ENCODE data around the gene FAM111A.

Gene FAM111A

DNA sequence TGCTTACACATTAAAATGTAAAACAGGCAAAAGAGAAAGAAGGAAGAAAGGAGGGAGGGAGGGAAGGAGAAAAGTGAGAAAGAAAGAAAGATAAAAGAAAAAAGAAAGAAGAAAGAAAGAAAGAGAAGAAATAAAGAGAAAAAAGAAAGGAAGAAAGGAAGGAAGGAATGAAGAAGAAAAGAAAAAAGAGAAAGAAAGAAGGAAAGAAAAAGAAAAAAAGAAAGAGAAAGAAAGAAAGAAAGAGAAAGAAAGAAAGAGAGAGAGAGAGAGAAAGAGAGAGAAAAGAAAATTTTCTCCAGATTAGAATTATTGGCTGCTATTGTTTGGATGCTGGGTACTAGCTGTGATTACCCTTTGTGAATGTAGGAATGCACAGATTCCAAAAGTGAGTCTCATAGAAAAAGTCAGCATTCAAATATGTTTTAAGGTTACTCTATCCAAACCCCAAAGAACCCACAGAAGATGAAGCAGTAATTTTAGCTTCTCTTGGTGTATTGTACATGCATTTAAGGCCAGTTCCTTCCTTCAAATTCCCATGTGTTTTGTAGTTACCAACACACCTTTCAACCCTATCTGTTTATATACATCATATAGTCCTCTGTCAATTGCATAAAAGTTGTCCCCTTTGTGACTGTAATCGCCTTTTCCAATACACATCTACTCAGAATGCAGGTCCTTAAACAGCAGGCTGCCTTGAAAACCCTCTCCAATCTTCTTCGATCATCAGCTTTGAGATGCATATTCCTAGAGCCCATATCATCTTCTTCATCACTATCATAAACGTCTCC, 789 bp upstream of the FAM111A start:
- DNase-seq (ENCODE audit: low spot score): no peak

DNA sequence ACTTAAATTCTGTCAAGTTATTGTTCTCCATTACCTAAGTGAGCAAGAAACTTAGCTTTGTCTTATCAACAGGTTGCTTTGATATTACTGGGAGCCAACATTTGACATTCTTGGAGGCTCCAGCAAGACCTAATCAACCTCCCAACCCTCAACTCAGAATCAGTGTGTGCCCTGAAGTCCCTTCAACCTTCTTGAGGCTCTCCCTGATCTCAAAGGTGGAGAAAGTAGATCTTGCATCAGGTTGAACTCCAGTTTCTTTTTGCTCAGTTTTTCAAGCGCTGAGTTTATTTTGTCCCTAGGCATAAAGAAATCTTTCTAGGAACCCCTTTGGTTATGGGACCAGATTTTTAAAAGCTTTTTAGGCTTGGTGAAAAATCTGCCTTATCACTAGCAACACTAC, 1.4 kb downstream of the FAM111A start:
- DNase-seq (ENCODE audit: low spot score): no peak

DNA sequence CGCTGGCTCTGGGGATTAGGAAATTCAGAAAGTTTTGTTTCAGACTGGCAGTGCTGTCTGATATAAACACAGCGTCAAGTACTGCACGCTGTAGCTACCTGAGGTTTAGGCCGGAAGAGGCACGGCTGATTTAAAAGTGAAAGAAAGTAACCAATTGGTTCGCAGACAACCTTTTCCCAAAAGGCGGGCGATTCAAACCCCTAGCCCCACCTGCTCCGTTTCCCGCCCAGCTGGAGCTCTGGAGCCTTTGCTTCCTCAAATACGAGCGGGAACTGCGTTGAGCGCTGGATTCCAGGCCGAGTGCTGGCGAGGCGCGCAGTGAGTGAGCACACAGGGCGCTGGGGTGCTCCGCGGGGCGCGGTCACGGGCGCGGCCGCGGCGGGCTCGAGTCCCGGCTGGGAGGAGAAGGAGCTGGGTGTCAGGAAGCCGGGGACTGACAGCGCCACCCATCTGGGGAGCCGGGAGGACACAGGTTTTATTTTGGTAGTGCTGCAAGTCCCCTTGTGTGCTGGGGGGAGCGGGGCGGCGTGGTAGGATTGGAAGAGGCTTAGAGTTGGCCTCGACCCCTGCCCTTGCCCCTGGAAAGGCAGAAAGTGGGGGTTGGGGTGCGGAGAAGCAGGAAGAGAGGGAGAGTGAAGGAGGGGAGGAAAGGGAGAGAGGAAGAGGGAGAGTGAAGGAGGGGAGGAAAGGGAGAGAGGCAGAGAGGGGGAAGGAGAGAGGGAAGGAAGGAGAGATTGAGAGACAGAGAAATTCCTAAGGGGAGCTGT, 2.1 kb downstream of the FAM111A start:
- DNase-seq (ENCODE audit: low spot score): peak; percentile 72

DNA sequence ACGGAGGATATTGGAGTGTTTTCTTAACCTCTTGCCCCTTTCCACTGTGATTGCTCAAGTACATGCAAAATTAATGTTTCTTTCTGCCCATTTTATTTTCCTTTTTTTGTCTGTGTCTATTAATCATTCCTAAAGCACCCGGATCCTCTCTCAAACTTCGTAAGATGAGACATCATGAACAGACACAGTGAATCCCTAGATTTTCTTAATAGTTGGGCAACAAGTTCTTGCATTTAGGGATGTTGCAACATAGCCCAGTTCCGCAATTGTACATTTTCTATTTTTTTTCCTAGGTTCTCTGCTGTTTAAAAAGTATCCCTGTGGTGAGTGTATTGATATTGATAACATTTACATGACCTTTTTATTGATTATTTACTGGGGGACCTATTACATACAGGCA, 2.9 kb downstream of the FAM111A start:
- no peak for DNase-seq (ENCODE audit: low spot score)

DNA sequence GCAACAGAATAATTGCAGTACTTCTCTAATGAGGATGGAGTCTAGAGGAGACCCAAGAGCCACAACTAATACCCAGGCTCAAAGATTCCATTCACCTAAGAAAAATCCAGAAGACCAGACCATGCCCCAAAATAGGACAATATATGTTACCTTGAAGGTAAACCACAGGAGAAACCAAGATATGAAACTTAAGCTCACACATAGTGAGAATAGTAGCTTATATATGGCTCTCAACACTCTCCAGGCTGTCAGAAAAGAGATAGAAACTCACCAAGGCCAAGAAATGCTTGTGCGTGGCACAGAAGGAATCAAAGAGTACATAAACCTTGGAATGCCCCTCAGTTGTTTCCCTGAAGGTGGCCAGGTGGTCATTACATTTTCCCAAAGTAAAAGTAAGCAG, 9.1 kb downstream of the FAM111A start:
- no peak for DNase-seq (ENCODE audit: low spot score)

DNA sequence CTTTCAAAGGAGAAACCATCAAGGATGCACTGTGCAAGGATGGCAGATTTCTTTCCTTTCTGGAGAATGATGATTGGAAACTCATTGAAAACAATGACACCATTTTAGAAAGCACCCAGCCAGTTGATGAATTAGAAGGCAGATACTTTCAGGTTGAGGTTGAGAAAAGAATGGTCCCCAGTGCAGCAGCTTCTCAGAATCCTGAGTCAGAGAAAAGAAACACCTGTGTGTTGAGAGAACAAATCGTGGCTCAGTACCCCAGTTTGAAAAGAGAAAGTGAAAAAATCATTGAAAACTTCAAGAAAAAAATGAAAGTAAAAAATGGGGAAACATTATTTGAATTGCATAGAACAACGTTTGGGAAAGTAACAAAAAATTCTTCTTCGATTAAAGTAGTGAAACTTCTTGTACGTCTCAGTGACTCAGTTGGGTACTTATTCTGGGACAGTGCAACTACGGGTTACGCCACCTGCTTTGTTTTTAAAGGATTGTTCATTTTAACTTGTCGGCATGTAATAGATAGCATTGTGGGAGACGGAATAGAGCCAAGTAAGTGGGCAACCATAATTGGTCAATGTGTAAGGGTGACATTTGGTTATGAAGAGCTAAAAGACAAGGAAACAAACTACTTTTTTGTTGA, 9.8 kb downstream of the FAM111A start:
- no peak for DNase-seq (ENCODE audit: low spot score)

DNA sequence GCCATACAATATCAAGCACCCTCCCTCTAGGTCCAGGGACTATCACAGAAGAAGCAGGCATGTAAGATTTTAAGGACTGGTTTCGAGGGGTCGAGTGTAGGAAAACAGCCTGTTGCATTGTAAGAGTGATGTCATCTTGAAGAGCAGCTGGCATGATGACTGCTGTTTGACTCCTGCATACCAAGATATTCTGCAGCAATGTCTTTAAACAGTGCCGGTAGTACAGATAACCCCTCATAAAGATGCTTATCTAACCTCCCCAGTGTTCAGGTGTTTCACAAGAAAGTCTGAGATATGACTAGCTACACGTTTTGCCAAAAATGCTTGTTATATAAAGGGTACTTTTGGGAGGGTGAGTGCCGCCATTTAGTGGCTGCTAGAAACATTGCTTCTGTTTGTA, 12.0 kb downstream of the FAM111A start:
- DNase-seq (ENCODE audit: low spot score): no peak

DNA sequence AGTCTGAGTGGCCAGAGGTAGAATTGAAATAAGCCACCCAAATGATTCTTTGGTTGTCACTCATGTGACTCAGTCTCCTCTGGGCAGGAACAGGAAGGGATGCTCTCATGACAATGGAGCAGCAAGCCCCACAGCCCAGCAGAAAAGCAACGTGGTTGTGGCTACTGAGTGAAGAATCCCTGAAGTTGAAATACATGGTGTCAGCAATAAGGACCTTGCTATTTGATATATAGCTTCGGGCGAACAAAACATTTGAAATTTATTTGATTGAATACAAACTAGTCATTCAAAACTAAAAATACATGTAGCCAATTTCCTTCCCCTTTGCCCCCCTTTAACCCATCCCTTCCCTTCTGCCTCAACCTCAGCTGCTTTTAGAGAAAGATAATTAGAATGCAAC, 14.8 kb downstream of the FAM111A start:
- no peak for DNase-seq (ENCODE audit: low spot score)

DNA sequence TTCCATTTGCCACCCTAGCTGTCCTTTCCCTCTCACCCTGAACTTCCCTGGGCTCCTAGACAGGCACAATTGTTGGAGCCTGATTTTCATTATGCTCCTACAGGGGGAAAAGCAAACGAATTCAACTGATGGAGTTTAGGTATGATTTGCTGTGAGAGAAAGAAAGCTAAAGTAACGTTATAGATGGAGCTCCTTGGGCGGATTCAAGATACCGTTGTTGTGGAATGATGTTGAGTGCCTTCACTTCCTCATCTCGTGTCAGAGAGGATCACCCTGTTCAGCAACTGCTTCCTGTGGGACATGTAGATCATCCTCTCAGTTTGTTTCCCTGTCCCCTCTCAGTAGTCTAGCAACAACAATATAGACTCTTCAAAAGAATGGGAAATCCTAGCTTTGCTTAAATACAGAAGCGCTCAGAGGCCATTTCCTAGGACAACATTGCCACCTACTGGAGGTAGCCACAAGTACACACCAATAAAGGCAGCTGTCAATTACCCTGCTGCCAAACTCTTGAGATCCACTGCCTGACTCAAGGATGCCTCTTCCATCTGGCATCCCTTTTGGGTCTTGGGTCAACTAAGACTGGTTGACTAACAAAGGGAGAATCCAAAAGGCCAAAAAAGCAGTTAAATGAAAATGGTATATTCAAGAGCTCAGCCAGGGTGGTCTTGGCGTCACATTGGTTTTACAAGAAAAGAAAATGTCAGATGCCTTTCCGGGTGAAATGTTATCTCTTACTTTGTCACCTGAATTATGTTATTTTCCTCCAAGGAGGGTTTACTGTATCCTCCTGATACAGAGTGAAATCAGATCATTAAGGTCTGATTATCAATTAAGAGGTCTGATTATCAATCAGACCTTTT, 15.8 kb downstream of the FAM111A start:
- DNase-seq (ENCODE audit: low spot score): peak; percentile 62

DNA sequence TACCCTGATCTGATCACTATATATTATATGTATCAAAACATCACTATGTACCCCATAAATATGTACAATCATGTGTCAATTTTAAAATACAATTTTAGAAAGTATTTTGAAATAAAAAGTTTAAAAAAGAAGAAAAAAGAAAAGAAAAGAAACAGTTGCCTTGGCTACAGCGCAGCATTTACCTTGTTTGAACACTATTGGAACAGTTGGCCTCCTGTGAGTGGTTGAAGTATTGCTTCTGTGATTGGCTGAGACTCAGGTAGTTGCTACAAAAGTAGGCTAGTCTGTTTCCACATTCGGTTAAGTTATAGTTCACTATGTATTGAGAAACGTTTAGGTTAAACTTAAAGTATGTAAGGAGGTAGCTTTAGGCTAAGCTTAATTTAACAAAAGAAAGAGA, 21.4 kb downstream of the FAM111A start:
- DNase-seq (ENCODE audit: low spot score): no peak

DNA sequence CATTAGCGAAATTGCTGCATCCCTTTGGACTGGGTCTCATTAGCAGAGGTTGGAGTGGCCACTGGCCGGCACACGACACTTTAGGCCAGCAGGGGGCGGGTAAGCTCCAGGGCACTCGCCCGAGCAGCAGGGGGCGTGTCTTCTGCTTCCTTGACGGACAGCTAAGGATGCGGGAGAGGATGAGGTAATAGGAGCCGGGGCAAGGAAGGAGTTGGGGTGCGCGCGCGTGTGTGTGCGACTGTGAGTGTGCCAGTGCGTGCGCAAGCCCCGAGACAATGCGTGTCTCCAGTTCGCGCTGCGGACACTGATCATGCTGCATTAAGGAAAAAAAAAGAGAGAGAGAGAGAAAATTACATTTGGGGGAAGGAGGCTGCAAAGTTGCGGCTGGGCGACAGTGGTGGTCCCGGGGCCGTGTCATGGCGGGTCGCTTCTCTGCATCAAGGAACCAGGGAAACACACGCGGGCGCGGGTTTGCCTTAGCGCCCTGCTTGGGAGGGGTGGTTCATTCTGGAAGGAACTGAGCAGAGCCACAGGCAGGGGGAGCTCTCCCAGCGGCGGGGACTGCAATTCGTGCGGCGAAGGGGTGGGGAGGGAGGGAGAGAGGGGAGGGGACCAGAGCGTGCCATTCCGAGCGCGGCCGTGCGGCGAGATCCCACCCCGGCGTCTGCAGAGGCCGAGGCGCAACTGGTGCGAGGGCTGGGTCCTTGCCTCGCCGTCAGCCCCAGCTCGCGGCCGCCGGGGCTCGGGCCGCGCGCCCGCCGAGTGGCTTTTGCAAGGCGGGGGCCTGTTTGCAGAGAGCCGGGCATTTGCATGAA, 29.1 kb downstream of the FAM111A start, which contains the start of gene DTX4:
Gene DTX4 (plus strand): TSS at position 625 of the 815 bp plus-strand sequence. CDS start 464 bp downstream, outside the sequence.
- peak; percentile 95 for DNase-seq (ENCODE audit: low spot score)

DNA sequence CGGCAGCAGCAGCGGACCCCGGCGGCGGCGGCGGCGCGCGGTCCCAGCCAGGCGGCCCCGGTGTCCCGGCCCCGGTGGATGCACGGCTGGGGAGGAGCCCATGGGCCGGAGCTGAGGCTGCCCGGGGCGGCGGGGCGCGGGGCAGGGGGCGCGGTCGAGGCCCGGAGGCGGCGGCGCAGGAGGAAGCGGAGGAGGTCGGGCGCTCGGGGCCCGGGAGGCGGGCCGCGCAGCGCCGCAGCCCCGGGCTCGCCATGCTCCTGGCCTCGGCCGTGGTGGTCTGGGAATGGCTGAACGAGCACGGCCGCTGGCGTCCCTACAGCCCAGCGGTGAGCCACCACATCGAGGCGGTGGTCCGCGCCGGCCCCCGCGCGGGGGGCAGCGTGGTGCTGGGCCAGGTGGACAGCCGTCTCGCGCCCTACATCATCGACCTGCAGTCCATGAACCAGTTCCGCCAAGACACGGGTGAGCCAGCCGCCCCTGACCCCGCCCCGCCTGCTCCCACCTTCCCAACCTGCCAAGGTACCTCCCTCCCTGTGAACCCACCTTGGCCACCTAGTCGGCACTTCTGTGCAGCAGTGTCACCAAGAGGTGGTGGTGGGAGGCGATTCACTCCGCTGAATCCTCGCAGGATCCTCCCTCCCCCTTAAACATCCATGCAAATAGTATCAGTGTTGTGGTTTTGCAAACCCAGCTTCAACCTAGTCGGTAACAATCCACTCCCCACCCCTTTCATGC, 29.9 kb downstream of the FAM111A start:
- peak; percentile 64 for DNase-seq (ENCODE audit: low spot score)

DNA sequence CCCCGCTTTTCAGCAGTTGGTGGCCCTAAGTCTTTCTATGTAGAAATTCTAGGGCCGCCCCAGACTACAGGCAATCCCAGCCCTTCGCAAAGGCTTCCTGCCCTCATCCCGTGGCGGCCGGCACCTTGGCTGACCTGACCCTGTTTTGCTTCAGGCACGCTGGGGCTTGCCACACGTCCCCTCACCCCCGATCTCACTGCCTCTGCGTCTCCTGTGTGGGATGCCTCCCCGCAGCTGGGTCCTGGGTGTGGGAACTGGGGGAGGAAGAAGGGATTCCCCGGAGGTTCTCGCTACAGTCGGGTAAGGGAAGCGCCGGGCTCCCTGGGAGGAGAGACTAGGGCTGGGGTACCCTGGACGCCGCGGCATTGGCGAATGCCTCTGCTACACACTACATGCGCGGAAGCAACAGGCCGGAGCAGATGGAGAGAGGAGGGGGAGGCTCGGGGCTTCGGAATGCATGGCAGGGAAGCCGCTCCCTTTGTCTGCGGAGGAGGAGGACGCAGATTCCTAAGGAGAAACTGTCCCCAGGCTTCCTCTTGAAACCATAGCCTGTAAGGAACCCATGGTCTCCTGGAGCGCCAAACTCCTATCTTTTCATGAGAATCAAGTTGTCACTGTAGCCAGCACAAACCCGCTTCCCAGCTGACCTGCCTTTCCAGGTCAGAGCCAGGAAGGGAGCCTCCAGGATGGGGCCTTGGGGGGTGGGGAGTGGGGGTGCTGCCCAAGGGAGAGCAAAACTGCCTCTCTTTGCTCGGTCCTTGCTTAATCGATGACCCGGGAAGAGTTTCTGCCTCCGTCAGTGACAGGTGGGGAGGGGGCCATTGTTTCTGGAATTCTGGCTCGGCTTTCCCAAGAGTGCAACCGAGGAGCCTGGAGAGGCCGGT, 30.7 kb downstream of the FAM111A start:
- peak; percentile 80 for DNase-seq (ENCODE audit: low spot score)

DNA sequence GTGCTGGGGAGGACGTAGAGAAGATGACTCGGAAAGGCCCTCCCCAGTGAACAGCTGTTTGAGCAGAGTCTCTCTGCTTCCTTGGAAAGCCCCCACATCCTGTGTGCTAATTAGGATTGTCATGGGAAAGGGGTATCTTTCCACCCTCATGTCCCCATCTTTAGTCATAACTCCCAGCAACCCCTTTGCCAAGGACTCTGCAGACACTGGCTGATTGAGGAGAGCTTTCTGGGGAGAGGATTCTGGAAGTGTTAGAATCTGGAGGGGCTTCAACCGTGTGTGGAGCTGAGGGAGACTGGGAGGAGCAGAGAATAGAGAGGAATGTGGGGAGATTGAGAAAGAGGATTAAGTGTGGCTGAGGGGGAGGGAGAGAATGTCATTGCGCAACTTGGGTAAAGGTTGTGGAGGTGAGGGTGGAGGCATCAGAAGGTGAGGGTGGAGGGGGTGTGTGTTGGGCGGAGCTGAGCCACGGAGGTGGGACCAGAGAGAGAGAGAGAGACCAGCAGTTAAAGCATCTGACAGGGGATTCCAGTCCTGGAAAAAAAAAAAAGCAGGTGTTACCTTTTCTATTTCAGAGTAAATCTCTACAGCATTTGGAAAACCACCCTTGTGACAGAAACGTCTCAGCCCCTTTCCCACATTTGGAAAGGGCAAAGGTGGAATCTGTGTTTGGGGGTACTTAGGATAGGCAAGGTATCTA, 31.5 kb downstream of the FAM111A start:
- peak; percentile 66 for DNase-seq (ENCODE audit: low spot score)

DNA sequence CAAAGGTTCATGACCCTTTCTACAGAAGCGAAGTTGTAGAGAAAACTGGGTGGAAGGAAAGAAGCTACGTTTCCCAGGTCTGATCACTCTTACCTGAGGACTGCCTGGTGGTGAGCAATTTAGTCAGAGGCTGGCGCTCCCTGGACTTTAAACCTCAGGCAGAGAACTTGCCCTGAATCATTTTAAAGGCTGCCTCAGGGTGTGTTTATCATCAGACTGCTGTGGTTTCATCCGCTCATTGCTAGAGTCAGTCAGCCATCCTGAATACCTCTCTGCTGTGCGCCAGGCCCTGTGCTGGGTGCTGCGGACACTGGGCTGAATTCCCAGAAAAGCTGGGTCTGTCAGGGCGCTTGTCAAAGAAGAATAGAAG, 32.0 kb downstream of the FAM111A start:
- DNase-seq (ENCODE audit: low spot score): no peak

DNA sequence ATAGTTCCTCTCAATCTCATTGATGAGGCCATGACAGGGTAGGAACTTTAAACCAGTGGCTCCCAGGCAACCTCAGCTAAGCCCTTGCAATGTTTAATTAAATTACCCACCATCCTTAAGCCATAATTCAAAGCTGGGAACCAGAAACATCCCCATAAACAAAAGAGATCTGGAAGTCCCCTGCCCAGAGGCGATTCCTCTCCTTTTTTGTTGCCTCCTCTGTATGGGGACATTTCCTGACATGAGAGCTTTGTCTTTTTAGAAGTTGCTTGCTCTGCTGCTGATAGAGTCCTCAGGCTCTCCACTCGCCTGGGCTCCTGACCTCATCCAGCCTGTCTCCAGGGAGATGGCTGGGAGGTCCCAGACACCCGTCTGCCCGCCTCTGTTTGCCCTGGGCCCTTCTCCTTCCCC, 32.4 kb downstream of the FAM111A start:
- DNase-seq (ENCODE audit: low spot score): peak; percentile 57

DNA sequence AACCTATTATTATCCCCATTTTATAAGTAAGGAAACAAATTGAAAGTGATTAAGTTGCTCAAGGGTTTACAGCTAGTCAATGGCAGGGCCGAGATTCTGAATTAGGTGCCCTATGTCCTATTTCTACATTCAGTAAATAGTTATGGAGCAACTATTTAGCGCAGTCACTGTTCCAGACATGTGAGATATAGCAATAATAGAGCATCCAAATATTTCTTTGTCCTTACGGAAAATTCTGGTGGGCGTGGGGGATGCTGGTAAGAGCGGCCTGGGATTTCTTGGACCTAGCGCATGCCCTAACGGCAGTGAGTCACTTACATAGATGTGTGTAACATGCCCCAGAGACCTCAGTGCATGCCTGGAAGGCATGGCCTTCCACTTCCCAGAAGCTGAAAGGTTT, 33.7 kb downstream of the FAM111A start:
- no peak for DNase-seq (ENCODE audit: low spot score)

DNA sequence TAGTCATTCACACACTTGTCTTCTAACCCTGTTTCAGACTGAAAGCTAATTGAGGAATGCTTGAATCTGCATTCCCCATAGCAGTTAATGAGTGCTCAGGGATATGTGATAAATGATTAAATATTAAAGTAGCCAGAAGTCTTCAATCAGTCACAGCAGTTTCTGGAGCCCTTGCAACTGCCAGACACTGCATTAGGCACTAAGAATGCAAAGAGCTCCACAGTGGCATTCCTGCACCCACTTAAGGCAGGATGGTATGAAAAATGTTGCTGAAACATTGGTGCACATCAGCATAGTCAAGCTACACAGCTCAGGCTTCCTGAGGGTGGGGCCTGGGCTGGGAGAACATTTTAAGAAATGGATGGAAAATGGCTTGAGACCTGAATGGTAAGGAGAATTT, 35.7 kb downstream of the FAM111A start:
- no peak for DNase-seq (ENCODE audit: low spot score)

DNA sequence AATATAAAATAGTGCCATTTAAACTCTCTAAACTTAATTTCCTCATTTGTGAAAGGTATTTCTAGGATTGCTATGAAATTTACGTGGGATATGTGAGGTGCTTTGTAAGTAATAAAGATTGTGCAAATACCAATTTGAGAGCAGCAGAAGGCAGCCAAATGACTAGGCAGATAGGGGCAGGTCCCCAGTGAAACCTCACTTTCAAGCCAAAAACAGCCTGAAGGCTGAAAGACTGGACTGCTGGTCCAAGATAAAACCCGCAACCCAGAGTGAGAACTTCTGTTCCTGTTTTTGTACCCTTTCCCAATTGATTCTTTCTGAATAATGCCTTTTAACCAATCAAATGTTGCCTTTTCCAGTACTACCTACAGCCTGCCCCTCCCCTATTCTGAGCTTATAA, 36.5 kb downstream of the FAM111A start:
- no peak for DNase-seq (ENCODE audit: low spot score)

Measured in ecto neural progenitor cell (in vitro differentiated cells).